ENCODE data around the gene APOO. TPM values are rescaled to one million over a fixed set of nuclear protein-coding genes. Genes with fewer than 3 reads are reported as not detected.
A peak's percentile ranks its signal among the peaks of the same experiment; 100 is the strongest.

The APOO gene
- total RNA-seq, 2 donors from 2014 or later: 7.5 to 9.9 TPM

DNA sequence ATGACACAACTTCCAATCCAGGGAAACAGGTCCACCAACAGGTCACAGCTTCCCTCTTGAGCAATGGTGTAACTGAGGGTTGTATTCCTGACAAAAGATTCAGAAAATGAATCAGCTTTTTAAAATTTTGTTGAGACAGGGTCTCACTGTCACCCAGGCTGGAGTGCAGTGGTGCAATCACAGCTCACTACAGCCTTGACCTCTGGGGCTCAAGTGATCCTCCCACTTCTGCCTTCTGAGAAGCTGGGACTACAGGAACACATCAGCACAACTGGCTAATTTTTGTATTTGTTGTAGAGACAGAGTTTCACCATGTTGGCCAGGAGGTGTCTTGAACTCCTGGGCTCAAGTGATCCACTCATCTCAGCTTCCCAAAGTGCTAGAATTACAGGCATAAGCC lies 81.1 kb downstream of the APOO start:
- DNase-seq (no peak), ATAC-seq (no peak)
- H3K36me3 ChIP-seq (replicated peaks in 1 of 2; ENCODE audit: insufficient read depth in 1 of 2, low read depth in 2 of 2): no peaks in the 10 kb centered on the region
- no peak overlapping the region for H3K27ac ChIP-seq
- no peaks in the 10 kb centered on the region for H3K4me1 ChIP-seq
- no peaks in the 10 kb centered on the region for H3K27me3 ChIP-seq
- no peaks in the 10 kb centered on the region for H3K9me3 ChIP-seq
- TF ChIP-seq, protein P1, sequence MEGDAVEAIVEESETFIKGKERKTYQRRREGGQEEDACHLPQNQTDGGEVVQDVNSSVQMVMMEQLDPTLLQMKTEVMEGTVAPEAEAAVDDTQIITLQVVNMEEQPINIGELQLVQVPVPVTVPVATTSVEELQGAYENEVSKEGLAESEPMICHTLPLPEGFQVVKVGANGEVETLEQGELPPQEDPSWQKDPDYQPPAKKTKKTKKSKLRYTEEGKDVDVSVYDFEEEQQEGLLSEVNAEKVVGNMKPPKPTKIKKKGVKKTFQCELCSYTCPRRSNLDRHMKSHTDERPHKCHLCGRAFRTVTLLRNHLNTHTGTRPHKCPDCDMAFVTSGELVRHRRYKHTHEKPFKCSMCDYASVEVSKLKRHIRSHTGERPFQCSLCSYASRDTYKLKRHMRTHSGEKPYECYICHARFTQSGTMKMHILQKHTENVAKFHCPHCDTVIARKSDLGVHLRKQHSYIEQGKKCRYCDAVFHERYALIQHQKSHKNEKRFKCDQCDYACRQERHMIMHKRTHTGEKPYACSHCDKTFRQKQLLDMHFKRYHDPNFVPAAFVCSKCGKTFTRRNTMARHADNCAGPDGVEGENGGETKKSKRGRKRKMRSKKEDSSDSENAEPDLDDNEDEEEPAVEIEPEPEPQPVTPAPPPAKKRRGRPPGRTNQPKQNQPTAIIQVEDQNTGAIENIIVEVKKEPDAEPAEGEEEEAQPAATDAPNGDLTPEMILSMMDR (IDR thresholded peaks at IDR 0.05): no peak
- no peak for TF ChIP-seq POLR2A (IDR thresholded peaks at IDR 0.05)
- H3K4me3 ChIP-seq: no peak overlapping the region
- intact Hi-C loops (cut with DNase I): no loop called here

DNA sequence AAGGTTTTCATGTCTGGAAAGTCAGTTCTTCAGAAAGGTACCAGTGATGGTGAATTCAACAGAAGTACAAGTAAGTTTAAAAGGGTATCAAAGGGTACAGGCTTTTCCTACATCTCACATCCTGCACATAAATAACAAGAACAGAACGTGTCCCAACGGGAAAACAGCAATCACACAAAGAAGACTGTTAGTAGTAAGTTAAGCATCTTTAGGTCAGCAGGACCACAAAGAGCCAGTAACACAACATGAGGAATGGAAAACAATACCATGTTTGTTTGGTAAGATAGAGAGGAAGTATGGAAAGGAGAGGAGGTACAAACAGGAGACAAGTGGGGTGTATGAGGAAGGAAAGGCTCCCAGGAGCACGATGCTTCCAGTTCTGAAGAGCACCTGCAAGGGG lies 81.5 kb downstream of the APOO start:
- no peaks in the 10 kb centered on the region for H3K27me3 ChIP-seq
- DNase-seq (no peak), ATAC-seq (no peak)
- TF ChIP-seq, protein P1 (IDR thresholded peaks at IDR 0.05): no peak
- TF ChIP-seq POLR2A (IDR thresholded peaks at IDR 0.05): no peak
- H3K9me3 ChIP-seq: no peaks in the 10 kb centered on the region
- no peaks in the 10 kb centered on the region for H3K36me3 ChIP-seq (replicated peaks in 1 of 2; ENCODE audit: insufficient read depth in 1 of 2, low read depth in 2 of 2)
- no peaks in the 10 kb centered on the region for H3K4me1 ChIP-seq
- no peak overlapping the region for H3K4me3 ChIP-seq
- H3K27ac ChIP-seq: no peak overlapping the region
- intact Hi-C loops (cut with DNase I): no loop called here
- WGBS, 2 donors: 70 to 90% methylated on average over 3 of the region's 3 CpGs

GRCh38 chrX:23825675-23826074 lies 82.1 kb downstream of the APOO start:
- H3K36me3 ChIP-seq (replicated peaks in 1 of 2; ENCODE audit: insufficient read depth in 1 of 2, low read depth in 2 of 2): no peaks in the 10 kb centered on the region
- TF ChIP-seq POLR2A (IDR thresholded peaks at IDR 0.05): no peak
- TF ChIP-seq, protein P1 (IDR thresholded peaks at IDR 0.05): no peak
- no peak for ATAC-seq
- no peaks in the 10 kb centered on the region for H3K9me3 ChIP-seq
- DNase-seq: no peak
- intact Hi-C loops (cut with DNase I): no loop called here
- no peaks in the 10 kb centered on the region for H3K27me3 ChIP-seq
- no peaks in the 10 kb centered on the region for H3K4me1 ChIP-seq
- no peak overlapping the region for H3K27ac ChIP-seq
- no peak overlapping the region for H3K4me3 ChIP-seq

DNA sequence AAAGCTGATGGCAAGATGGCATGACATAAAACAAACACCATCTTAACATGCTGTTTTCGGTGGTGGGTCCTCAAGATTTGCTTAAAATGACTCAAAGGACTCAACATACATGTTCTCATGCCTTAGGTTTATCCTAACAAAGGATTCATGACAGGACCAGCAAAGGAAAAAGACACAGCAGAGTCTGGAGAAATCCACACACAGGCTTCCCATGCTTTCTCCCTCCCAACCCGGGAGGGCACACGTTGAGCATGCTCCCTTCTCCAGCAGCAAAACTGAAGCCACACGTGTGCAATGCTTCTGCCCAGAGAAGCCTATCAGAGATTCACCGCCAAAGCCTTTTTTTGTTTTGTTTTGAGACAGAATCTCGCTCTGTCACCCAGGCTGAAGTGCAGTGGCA lies 84.9 kb downstream of the APOO start:
- Histone ChIP-seq H3K27me3 (no peaks in the 10 kb centered on the region), H3K9me3 (no peaks in the 10 kb centered on the region), H3K4me3 (no peak overlapping the region), H3K36me3 (replicated peaks in 1 of 2; ENCODE audit: insufficient read depth in 1 of 2, low read depth in 2 of 2) (no peaks in the 10 kb centered on the region), H3K27ac (peak overlapping the region; percentile 0 to 69 (median 64)), H3K4me1 (no peaks in the 10 kb centered on the region)
- 44 to 59% methylated on average over 3 to 6 of the region's 6 CpGs for WGBS, 2 donors
- intact Hi-C loops (cut with DNase I): no loop called here
- DNase-seq: no peak
- no peak for TF ChIP-seq POLR2A (IDR thresholded peaks at IDR 0.05)
- TF ChIP-seq, protein P1 (IDR thresholded peaks at IDR 0.05): no peak
- ATAC-seq: peak; percentile 10

DNA sequence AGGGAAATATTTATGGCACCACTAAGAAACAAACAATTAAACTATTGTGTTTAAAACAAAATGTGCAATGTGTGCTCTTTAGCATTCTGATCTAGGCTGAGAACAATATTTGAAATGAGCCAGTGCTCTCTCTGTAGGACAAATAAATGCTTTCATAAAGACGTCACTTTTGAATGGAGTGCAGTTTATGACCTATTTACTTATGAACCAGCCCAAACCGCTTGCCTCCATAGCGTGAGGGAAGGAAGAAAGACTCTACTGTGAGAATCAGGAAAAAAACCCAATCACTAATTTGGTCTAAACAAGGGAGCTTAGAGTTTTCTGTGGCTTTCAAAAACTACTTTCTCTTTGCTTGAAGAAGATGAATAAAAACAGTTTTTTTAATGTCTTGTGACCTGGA lies 85.3 kb downstream of the APOO start:
- TF ChIP-seq POLR2A (IDR thresholded peaks at IDR 0.05): peak in 1 of 3 donors; percentile 13
- TF ChIP-seq, protein P1 (IDR thresholded peaks at IDR 0.05): no peak

More for the DNA sequence above, 85.3 kb downstream of the APOO start:
- Histone ChIP-seq H3K27ac (peak overlapping the region in 3 of 4 donors; percentile 60 to 69 (median 69)), H3K9me3 (no peaks in the 10 kb centered on the region), H3K4me3 (no peak overlapping the region), H3K27me3 (no peaks in the 10 kb centered on the region), H3K36me3 (replicated peaks in 1 of 2; ENCODE audit: insufficient read depth in 1 of 2, low read depth in 2 of 2) (no peaks in the 10 kb centered on the region), H3K4me1 (no peaks in the 10 kb centered on the region)
- whole genome bisulfite sequencing, 2 donors: 23 to 42% methylated on average over 3 of the region's 3 CpGs
- DNase-seq: peak in 2 of 4 donors; percentile 28 to 30
- intact Hi-C loops (cut with DNase I): no loop called here
- ATAC-seq: peak; percentile 91
